HG03571 (cell line): ENCODE results near the gene NCAM2.
"Not testable (repeated sequence)": the region's sequence is repeated elsewhere in the genome, so short reads cannot be mapped to it uniquely, and the experiment has no call there.

Experiments used
- ATAC-seq: cut with Tn5 transposase; IDR thresholded peaks from one replicate; pipeline ENCODE4 v1.9.1; 2021; ENCODE audit not compliant: unreplicated experiment

Gene NCAM2

GRCh38 chr21:21291883-21292569 is 293.8 kb downstream of the NCAM2 start:
- no peak for ATAC-seq

- ATAC-seq: no peak
These were observed 297.1 kb downstream of the NCAM2 start for GRCh38 chr21:21295303-21295702.

- ATAC-seq: no peak
These were observed 299.0 kb downstream of the NCAM2 start for GRCh38 chr21:21297211-21297610.

GRCh38 chr21:21301013-21301412 is 302.8 kb downstream of the NCAM2 start:
- ATAC-seq: no peak

GRCh38 chr21:21309510-21309909 is 311.3 kb downstream of the NCAM2 start:
- no peak for ATAC-seq

GRCh38 chr21:21324297-21324696 is 326.1 kb downstream of the NCAM2 start:
- no peak for ATAC-seq

GRCh38 chr21:21332492-21332891 is 334.3 kb downstream of the NCAM2 start:
- ATAC-seq: no peak

GRCh38 chr21:21341041-21341440 is 342.8 kb downstream of the NCAM2 start:
- ATAC-seq: no peak

- no peak for ATAC-seq
These were observed 347.1 kb downstream of the NCAM2 start for GRCh38 chr21:21345296-21345695.

GRCh38 chr21:21345872-21346271 is 347.7 kb downstream of the NCAM2 start:
- no peak for ATAC-seq

- ATAC-seq: no peak
These were observed 368.1 kb downstream of the NCAM2 start for GRCh38 chr21:21366277-21366676.

- no peak for ATAC-seq
These were observed 369.4 kb downstream of the NCAM2 start for GRCh38 chr21:21367583-21367982.

GRCh38 chr21:21373969-21374368 is 375.8 kb downstream of the NCAM2 start:
- ATAC-seq: no peak

GRCh38 chr21:21383126-21383525 is 384.9 kb downstream of the NCAM2 start:
- ATAC-seq: no peak

- no peak for ATAC-seq
These were observed 386.8 kb downstream of the NCAM2 start for GRCh38 chr21:21384977-21385376.

- ATAC-seq: no peak
These were observed 387.2 kb downstream of the NCAM2 start for GRCh38 chr21:21385404-21385803.

GRCh38 chr21:21387916-21388315 is 389.7 kb downstream of the NCAM2 start:
- no peak for ATAC-seq

GRCh38 chr21:21394064-21394463 is 395.9 kb downstream of the NCAM2 start:
- ATAC-seq: no peak

GRCh38 chr21:21396424-21396823 is 398.2 kb downstream of the NCAM2 start:
- ATAC-seq: no peak

- ATAC-seq: no peak
These were observed 399.3 kb downstream of the NCAM2 start for GRCh38 chr21:21397464-21397863.

- ATAC-seq: no peak
These were observed 403.2 kb downstream of the NCAM2 start for GRCh38 chr21:21401444-21401843.

- ATAC-seq: not testable (repeated sequence)
These were observed 404.0 kb downstream of the NCAM2 start for GRCh38 chr21:21402187-21402586.

GRCh38 chr21:21404261-21404660 is 406.1 kb downstream of the NCAM2 start:
- ATAC-seq: peak; percentile 69
